GM21423 (cell line): ENCODE measurements around the gene GPR22.

ENCODE experiments used
- ATAC-seq: cut with Tn5 transposase; IDR thresholded peaks from one replicate; pipeline ENCODE4 v1.9.1; 2021; ENCODE audit warnings: mild to moderate bottlenecking, moderate library complexity; ENCODE audit not compliant: unreplicated experiment

The GPR22 gene

GRCh38 chr7:107469929-107470328, at the start of gene GPR22:
GPR22 (plus strand) TSS chr7:107470057; CDS start chr7:107474061, 4,004 bp downstream.
- ATAC-seq = no peak

- no peak for ATAC-seq
Measured at GRCh38 chr7:107427462-107427861, 42.4 kb upstream of the GPR22 start.

- ATAC-seq = no peak
Measured at GRCh38 chr7:107428642-107429041, 41.2 kb upstream of the GPR22 start.

- ATAC-seq = no peak
Measured at GRCh38 chr7:107430057-107430456, 39.8 kb upstream of the GPR22 start.

GRCh38 chr7:107432261-107432660, 37.6 kb upstream of the GPR22 start:
- ATAC-seq = no peak

- ATAC-seq = no peak
Measured at GRCh38 chr7:107435749-107436148, 34.1 kb upstream of the GPR22 start.

GRCh38 chr7:107439025-107439424, 30.8 kb upstream of the GPR22 start:
- ATAC-seq = no peak

GRCh38 chr7:107441581-107442422, 28.1 kb upstream of the GPR22 start:
- no peak for ATAC-seq

GRCh38 chr7:107442678-107443077, 27.2 kb upstream of the GPR22 start:
- no peak for ATAC-seq

GRCh38 chr7:107446531-107446930, 23.3 kb upstream of the GPR22 start:
- no peak for ATAC-seq

GRCh38 chr7:107446988-107447387, 22.9 kb upstream of the GPR22 start:
- ATAC-seq = no peak

- no peak for ATAC-seq
Measured at GRCh38 chr7:107450970-107451369, 18.9 kb upstream of the GPR22 start.

- no peak for ATAC-seq
Measured at GRCh38 chr7:107453388-107453787, 16.5 kb upstream of the GPR22 start.

GRCh38 chr7:107461938-107462533, 7.8 kb upstream of the GPR22 start:
- ATAC-seq = no peak

- ATAC-seq = peak; percentile 46
Measured at GRCh38 chr7:107463139-107464078, 6.4 kb upstream of the GPR22 start.

- no peak for ATAC-seq
Measured at GRCh38 chr7:107464666-107465226, 5.1 kb upstream of the GPR22 start.

- ATAC-seq = no peak
Measured at GRCh38 chr7:107467972-107468371, 1.9 kb upstream of the GPR22 start.

GRCh38 chr7:107468824-107469223, 1.0 kb upstream of the GPR22 start:
- ATAC-seq = no peak

- ATAC-seq = no peak
Measured at GRCh38 chr7:107471292-107472070, 1.6 kb downstream of the GPR22 start.

GRCh38 chr7:107472116-107472515, 2.3 kb downstream of the GPR22 start:
- ATAC-seq = no peak
